T-helper 9 cell (primary cell): ENCODE results near the gene FAM83D.

Experiments
- DNase-seq: peaks from one replicate; pipeline ENCODE4 v3.0.0-alpha.2; 2020
- total RNA-seq, 2 donors: gene quantifications; one replicate each; lab custom pipeline; 2026; lab: John Stamatoyannopoulos, UW

FAM83D gene, protein sequence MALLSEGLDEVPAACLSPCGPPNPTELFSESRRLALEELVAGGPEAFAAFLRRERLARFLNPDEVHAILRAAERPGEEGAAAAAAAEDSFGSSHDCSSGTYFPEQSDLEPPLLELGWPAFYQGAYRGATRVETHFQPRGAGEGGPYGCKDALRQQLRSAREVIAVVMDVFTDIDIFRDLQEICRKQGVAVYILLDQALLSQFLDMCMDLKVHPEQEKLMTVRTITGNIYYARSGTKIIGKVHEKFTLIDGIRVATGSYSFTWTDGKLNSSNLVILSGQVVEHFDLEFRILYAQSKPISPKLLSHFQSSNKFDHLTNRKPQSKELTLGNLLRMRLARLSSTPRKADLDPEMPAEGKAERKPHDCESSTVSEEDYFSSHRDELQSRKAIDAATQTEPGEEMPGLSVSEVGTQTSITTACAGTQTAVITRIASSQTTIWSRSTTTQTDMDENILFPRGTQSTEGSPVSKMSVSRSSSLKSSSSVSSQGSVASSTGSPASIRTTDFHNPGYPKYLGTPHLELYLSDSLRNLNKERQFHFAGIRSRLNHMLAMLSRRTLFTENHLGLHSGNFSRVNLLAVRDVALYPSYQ
- total RNA-seq, result 1.7 to 6.0 reads per million in 2 donors

DNA sequence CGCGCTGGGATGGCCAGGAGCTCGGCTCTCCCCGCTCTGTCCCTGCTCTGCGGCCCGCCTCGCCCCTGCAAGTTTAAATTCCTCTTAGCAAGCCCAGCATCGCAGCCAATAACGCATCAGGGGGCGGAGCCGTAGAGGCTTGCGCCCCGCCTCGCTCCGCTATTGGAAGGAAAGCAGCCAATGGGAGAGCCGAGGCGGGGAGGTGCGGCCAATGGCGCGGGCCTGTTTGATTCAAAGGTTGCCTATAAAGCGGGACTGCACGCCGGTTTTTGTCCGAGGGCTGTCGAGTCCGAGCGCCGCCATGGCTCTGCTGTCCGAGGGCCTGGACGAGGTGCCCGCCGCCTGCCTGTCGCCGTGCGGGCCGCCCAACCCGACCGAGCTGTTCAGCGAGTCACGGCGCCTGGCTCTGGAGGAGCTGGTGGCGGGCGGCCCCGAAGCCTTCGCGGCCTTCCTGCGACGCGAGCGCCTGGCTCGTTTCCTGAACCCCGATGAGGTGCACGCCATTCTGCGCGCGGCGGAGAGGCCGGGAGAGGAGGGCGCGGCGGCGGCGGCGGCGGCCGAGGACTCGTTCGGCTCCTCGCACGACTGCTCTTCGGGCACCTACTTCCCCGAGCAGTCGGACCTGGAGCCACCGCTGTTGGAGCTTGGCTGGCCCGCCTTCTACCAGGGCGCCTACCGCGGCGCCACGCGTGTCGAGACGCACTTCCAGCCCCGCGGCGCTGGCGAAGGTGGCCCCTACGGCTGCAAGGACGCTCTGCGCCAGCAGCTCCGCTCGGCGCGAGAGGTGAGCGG lies at the start of gene FAM83D:
Gene FAM83D (plus strand): TSS at position 276 of the 792 bp plus-strand sequence. CDS start 26 bp downstream, at position 302.
- DNase-seq, result peak; percentile 84

DNA sequence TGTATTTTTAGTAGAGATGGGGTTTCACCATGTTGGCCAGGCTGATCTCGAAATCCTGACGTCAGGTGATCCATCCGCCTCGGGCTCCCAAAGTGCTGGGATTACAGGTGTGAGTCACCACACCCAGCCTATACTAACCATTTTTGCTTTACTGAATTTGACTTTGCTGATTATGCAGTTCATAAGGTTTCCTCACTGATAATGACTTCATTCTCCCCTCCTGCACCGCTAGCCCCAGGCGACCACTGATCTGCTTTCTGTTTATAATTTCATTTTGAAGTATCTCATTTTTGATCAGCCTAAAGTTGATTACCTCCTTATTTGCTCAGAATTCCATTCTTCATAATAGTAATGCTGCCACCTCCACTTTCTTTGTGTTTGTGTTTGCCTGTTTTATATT lies 48.7 kb upstream of the FAM83D start:
- DNase-seq, result no peak

DNA sequence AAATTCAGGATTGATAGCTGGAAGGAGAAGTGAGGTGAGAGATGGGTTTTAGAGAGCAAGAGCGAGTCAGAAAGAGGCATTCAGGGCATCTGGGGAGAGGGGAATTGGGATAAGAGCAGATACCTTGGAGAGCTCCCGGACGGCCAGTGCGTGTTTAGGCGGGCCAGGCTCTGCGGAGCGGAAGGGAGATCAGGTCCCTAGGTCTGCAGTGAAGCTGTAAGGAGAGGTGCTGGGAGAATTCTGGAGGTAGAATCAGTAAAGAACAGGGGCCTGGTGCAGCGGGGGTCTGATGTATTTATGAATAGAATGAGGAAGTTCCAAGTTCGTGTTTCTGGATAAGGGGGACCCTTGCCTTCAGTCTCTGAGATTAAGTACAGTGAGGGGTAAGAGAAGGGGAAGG lies 47.4 kb upstream of the FAM83D start:
- DNase-seq, result no peak

DNA sequence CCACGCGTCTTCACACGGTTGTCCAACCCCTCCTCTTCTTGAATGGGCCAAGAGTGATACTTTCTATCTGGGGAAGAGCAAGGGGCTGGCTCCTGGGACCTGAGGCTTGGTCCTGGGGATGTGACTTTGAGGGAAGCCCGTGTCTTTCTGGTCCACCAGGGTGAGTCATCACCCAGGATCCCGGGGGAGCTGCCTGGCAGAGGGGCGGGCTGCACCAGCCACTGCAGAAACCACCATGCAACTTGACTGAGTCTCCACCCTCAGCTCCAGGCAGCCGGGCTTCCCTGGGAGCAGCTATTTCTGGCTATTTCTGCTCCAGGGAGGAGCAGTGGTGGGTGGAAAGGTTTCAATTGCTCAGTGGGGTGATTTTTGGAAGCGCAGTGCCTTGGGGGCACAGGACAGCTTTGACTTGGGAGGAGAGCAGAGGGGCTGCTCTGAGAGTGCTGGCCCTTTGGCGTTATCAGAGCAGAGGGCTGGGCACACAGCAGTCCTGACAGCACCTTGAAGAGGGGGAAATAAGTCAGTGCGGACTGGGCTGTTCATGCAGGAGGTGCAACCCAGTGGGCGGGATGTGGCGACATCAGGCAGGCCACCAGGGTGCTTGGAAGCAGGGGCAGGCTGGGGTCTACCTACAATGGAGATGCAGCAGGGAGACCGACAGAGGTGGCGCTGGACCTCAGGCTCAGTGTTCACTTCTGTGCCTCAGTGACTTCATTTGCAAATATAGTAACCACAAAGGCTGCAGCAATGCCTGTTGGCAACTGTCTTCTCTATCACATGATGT lies 45.1 kb upstream of the FAM83D start:
- no peak for DNase-seq

DNA sequence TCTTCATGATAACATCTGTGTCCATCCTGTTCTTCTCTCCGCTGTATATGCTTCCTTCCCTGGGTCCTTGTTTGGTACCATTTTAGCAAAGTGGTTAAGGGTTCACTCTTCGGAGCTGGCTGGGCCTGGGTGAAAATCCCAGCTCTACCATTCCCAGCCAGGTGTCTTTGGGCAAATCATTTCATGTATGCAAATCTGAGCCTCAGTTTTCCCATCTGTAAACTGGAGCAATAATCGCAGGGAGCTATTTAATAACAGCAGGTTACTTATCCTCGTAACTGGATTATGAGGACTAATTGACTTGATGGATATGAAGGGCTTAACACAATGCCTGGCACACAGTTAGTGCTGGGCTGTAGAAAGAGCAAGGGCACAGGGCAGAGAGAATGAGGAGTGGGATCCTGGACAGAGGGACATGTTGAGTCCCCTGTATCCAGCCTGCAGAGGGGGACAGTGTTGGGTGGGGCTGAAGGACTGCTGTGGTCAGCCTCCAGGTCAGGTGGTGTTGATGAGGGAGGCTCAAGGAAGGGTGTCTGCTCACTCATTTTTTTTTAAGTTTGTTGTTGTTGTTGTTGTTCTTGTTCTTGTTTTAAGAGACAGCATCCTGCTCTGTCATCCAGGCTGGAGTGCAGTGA lies 44.3 kb upstream of the FAM83D start:
- DNase-seq, result no peak

DNA sequence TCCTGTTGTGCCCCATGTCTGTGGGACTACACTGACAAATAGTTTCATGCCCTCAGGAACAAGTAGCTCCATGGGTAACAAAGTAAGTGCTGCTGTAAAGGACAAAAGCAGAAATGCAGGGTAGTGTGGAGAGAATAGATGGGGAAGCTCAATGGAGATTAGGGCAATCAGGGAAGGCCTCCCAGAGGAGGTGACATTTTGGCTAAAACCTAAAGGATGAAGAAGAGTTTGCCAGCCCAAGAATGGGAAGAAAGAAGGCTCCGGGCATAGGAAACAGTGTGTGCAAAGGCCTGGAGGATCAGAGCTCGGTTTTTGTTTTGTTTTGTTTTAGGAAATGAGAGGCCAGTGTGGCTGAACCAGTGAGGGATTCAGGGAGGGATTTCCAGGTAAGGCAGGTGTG lies 43.6 kb upstream of the FAM83D start:
- no peak for DNase-seq

DNA sequence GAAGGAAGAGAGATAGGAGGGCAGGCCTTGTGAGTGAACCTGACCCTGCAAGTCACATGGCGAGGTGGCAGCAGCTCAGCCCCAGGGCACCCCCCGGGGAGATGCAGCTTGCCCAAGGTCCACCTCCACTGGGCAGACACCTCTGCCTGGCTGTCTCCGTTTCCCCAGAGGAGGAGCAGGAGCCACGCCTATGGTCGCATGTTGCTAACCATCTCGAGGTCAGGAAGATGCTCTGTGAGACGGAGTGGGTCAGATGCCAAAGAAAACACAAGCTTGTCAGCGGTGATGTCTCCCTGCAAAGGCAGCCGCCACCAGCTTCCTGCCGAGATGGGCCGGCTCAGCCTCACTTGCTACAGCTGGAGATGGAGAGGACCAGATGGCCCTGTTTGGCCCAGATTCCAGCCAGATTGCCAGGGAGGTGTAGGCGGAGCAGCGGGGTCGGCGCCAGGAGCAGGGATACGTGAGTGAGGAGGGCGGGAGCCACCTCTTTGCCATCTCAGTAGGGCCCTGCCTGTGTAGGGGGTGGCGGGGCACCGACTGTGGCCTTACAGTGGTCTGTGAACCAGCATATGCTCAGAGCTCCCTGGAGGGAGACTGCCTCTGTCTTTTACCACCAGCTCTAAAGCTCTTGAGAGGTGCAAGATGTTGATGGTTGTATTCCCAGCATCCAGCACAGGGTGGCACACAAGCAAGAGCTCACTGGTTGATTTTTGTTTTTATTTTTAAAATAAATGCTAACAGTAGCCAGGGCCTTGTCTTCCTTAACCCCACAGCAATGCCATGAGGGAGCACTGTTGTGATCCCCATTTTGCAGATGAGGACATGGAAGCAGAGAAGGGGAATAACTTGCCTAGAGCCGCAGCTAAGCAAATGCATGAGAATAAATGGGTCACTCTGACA lies 42.9 kb upstream of the FAM83D start:
- no peak for DNase-seq

DNA sequence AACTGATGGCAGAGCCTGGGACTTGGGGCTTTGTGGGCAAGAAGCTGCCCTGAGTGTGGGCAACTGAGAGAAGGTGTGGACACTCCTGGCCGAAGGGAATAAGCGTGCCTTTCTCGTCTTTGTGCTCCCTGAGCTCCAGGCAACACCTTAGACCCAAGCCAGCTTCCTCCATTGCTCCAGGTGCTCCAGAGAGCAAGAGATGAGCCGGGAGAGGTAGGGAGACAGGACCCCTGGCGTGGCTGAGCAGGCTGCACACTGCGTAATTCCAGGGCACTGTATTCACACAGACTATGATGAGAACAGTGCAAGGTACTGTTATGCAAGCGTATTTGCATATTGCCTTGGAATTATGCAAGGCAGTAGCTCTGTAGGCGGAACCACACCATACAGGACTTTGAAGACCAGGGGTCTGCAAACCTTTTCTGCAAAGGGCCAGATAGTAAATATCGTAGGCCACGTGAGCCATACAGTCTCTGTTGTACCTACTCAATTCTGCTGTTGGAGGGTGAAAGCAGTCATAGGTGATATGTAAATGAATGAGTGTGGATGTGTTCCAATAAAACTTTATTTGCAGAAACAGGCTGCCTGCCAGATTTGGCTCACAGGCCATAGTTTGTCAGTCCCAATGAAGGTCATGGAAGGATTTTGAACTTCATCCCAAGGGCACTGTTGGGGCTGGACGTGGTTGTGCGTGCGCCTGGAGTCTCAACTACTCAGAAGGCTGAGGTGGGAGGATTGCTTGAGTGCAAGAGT lies 42.1 kb upstream of the FAM83D start:
- no peak for DNase-seq

DNA sequence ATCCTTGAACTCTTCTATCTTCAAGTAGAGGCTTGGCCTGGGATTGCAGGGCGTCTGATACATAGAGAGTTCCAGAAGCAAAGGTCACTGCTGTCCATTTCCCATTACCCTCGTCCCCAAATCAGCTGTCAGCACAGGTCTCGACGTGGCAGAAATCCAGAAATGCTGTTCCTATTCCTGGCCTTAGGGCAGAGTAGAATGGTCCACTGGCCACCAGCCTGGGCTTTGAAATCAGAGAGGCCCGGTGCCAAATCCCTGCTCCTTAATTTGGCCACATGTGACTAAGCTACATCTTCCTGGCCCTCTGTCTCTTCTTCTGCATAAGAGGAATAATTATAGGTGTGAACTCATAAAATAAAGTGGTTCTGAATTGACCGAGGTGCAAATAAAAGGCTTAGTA lies 40.9 kb upstream of the FAM83D start:
- DNase-seq, result no peak

DNA sequence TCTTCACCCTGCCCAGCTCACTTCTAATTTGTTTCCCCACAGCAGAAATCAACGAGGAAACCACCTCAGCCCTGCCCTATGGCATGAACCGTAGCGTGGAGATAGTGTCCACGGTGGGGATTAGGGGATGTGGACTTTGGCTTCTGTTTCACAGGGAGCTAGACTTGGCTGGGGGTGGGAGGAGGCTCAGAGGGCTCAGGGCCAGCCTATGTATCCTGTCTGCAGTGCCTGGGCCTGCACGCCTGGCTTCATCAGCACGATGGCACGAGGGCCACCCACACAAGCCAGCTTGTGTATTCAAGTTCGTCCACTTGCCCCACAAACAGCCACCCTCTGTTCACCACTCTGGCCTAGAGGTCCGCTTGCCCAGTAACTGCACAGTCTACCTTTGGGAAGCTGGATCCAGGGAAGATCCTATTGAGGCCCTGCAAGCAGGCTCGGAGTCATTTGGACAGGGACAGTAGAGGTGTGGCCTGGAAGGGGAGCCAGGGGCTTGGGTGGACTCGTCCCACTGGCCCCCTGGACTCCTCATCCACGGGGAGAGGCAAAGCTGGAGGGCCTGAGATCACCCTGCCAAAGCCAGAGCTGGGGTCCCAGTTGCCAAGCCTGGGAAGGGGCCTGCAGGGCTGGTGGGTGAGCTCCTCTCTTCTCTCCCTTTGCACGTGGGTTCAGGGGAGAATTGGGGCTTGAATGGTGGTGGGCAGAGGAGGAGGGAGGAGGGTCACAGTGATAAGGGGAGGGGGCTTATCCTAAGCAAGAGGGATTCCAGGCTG lies 38.0 kb upstream of the FAM83D start:
- DNase-seq, result no peak

DNA sequence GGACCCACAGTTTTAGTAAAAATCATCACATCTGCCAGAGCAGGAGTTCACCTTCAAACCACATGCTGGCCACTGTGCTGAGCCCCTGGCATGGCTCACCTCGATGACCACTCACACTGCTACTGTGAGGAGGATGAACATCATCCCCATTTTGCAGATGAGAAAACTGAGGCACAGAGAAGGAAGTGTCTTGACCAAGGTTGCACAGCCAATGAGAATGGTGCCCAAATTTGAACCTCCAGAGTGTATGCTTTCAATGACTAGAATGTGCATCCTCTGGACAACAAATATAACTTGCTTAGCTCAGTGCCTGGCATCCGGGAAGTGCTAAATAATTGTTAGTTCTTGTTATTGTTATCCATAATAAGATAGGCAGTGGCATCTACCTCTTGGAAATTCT lies 37.2 kb upstream of the FAM83D start:
- no peak for DNase-seq

DNA sequence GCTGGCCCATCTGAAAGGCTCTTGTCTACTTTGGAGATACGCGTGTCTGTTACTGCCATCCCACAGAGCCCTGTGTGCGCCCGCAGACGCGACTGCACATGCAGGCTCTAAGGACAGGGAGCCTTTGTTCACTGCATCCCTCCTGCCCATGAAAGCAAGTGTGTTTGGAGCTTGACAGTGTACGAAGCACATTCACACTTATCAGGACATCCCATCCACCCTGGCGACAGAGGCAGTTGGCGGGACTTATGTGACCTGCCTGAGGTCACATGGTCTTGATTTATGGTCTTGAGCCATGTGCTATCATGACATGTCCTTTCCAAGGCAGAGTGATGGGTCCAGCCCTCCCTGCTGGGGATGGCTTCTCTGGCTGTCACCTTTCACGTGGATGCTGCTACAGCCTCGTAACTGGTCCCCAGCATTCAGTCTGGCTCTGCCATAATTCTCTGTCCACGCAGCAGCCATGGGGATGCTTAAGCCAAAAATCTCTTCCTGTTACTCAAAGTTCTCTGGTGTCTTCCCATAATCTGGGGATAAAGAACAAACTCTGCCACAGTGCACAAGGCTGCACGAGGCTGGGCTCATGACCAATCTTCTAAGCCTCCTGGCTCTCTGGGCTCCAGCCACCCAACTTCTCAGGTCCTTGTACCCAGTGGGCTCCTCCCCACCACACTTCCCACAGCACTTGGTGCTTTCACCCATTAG lies 36.3 kb upstream of the FAM83D start:
- no peak for DNase-seq

DNA sequence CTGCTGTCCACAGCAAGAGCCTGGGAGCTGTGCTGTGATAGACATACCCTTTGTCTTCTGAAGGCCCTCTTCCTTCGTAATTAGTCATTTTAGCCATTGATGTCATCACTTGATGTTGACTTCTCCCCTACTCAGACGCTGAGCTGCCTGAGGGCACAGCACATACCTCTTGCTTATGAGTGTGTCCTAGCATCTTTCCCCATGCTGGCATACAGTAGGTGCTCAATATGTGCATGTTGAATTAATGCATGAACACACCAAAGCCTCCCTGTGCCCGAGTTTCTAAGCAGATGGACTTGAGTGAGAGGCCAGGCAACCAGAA lies 35.8 kb upstream of the FAM83D start:
- no peak for DNase-seq

DNA sequence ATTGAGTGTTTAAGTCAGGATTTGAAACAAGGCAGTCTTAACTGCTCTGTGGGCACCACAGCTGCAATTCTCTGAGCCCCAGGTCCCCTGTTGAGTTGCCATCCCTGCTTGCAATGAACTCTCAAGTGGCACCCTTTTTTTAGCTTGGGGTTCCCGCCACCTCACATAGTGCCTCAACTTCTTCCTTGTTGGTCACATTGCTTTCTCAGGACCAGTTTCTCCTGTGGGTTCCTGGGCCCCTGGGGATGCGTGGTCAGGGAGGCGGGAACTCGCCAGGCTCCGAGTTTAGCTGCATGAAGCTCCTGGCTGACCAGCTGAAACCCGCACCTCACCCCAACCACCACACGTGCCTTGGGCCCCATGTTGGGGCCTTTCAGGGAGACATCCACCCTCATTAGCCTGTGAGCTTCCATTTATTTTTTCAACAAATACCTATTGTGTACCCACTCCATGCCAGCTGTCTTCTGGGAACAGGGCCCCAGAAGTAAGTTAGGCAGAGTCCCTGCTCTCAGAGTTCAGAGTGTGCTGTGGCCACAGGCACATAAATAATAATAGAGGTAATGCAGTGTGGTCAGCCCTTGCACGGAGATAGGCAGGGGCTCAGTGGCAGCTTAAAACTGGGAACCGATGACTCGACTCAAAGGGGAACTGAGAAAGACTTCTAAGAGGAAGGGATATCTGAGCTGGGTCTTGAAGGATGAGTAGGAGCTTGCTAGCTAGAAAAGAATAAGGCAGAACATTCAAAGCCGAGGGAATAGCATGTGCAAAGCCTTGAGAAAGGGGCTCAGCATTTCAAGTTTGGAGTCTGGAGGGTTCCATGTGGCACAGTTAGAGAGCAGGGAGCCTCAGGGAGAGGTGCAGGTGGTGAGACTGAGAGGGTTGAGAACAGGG lies 33.9 kb upstream of the FAM83D start:
- no peak for DNase-seq

DNA sequence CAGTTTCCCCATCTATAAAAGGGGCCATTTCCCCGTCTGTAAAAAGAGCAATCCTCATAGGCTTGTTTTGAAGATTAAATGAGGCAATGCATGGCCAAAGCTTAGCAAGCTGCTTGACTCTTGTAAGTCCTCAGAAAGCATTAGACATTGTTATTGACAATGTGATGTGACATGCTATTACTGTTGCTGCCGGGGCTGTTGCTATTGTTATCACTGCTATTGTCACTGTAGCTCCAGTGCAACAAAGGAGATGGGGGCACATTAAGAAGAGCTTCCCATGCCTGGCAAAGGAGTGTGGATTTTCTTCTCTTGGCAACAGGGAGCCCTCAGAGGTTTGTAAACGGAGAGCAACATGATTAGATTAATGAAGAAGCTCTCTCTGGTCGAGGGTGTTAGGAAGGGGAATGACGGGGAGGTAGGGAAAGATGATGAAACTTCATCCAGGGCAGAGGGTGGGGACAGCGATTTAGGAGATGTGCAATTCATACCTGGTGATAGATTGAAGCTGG lies 33.1 kb upstream of the FAM83D start:
- DNase-seq, result no peak

DNA sequence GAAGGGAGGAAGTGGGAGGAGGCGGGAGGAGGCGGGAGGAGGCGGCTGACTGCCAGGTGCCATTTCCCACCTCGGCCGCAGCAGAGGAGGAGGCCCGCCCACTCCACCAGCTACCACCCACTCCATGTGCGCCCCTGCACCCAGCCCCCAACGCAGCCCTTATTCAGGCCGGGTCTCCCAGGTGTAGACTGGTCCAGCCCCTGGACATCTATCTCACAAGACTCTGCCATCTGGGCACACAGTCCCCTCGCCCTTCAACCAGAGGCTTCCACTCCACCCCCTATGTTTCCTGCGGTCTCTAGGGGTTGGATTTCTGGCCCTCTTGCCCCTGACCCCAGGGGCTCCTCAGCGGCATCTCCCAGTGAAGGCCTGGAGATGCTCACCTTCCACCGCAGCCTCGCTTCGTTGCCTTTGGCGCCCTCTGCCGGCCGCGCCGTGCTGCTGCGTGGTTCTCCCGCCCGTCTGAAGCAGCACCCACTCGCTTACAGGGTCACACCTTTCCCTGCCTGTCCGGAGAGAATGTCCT lies 32.6 kb upstream of the FAM83D start:
- peak; percentile 78 for DNase-seq

DNA sequence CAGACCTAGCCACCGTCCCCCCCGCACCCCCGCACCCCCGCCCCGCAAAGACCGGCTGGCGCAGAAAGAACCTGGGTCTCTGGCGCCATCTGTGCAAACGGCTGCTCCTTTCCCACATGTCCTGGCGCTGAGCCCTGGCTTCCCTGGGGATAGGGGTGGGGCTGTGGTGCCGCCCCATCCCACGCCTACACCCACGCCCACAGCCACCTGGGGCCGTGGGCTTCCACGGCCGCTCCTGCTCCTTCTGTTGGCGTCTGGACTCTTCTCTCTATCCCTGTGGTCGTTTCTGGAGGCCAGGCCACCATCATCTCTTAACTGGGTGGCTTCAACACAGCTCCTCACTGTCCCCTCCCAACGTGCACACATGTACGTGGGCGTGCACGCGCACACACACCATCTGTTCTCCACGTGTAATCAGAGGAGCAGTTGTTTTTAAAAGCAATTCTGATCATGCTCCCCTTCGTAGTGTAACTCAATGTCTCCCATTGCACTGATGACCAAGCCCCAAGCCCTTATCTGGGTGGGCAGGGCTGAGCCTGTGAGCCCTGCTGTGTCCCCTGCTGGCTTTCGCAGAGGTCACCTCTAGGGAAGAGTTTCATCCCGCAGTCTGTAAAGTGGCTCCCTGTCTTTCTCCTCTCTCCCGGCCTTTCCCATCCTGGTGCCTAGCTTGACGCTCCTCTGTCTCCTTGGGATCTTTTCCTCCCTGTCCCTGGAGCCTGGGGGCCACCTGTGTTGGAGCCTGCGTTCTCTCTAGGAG lies 31.9 kb upstream of the FAM83D start:
- no peak for DNase-seq
